Measurements from ENCODE around the gene ARL2. TPM values are rescaled to one million over a fixed set of nuclear protein-coding genes. Genes with fewer than 3 reads are reported as not detected.

Gene ARL2
- total and polyA plus RNA-seq, 10 donors = 44.5 to 110 (median 58.9) TPM

GRCh38 chr11:65064847-65065240, 50.9 kb downstream of the ARL2 start:
- Histone ChIP-seq H3K27me3 (replicated peaks in 1 of 7) (no peaks in the 10 kb centered on the region), H3K27ac (no peak overlapping the region), H3K36me3 (no peaks in the 10 kb centered on the region), H3K4me1 (no peaks in the 10 kb centered on the region), H3K4me3 (no peak overlapping the region), H3K9me3 (no peaks in the 10 kb centered on the region)
- DNase-seq = no peak
- TF ChIP-seq POLR2A (IDR thresholded peaks at IDR 0.05) (no peak), POLR2AphosphoS5 (IDR thresholded peaks at IDR 0.05) (no peak)
- TF ChIP-seq, protein P1, sequence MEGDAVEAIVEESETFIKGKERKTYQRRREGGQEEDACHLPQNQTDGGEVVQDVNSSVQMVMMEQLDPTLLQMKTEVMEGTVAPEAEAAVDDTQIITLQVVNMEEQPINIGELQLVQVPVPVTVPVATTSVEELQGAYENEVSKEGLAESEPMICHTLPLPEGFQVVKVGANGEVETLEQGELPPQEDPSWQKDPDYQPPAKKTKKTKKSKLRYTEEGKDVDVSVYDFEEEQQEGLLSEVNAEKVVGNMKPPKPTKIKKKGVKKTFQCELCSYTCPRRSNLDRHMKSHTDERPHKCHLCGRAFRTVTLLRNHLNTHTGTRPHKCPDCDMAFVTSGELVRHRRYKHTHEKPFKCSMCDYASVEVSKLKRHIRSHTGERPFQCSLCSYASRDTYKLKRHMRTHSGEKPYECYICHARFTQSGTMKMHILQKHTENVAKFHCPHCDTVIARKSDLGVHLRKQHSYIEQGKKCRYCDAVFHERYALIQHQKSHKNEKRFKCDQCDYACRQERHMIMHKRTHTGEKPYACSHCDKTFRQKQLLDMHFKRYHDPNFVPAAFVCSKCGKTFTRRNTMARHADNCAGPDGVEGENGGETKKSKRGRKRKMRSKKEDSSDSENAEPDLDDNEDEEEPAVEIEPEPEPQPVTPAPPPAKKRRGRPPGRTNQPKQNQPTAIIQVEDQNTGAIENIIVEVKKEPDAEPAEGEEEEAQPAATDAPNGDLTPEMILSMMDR (IDR thresholded peaks at IDR 0.05 in 8 of 11, conservative IDR thresholded peaks at IDR 0.05 in 3 of 11) = no peak
- intact Hi-C loops (cut with DNase I; ENCODE audit: low total_unique reads) = no loop called here
- 84 to 97% (median 89%) methylated on average over 4 of the region's 4 CpGs for WGBS, 5 donors

DNA sequence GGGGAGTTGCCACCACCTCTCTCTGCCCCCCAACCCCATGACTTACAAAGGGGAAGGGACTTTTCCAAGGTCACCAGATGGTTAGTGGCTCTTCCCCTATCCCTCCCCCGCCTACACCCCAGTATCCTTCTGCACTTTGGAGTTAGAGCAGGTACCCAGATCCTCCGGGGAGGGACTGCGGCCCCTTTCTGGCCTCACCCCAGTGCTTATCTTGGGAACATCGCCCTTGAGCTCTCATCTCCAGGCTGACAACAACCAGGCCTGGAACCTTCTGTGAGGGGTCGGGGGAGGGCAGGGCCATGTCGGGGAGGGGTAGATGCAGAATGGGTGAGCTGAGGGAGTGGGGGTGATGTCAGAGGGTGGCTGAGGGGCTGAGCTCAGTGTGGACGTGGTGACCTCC, 51.9 kb downstream of the ARL2 start:
- H3K4me1 ChIP-seq = no peaks in the 10 kb centered on the region
- no peaks in the 10 kb centered on the region for H3K36me3 ChIP-seq
- no peak overlapping the region for H3K27ac ChIP-seq
- TF ChIP-seq POLR2A (IDR thresholded peaks at IDR 0.05) (no peak), POLR2AphosphoS5 (IDR thresholded peaks at IDR 0.05) (no peak)
- TF ChIP-seq, protein P1 (IDR thresholded peaks at IDR 0.05 in 8 of 11, conservative IDR thresholded peaks at IDR 0.05 in 3 of 11) = no peak
- no peak overlapping the region for H3K4me3 ChIP-seq
- no peak for DNase-seq
- intact Hi-C loops (cut with DNase I; ENCODE audit: low total_unique reads) = no loop called here
- no peaks in the 10 kb centered on the region for H3K9me3 ChIP-seq
- WGBS, 5 donors = 81 to 86% (median 83%) methylated on average over 7 of the region's 7 CpGs
- no peaks in the 10 kb centered on the region for H3K27me3 ChIP-seq (replicated peaks in 1 of 7)

DNA sequence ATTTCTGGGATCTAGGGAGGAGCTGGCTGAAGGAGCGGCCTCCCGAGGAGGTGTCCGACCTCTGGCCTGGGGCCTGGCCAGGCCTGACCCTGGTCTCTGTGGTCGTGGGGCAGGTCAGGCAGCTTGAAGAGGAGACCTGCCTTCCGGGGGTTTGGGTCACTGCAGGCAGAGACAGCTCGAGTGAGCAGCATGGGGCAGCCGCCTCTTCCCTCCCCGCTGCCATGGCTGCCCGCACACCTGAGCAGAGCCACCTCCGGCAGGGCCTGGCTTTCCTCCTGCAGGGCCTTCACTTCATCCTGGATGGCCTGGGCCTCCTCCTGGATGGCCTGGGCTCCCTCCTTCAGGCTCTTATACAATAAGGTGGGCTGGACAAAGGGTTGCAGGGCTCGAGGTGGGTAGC, 52.4 kb downstream of the ARL2 start:
- 80 to 100% (median 86%) methylated on average over 4 to 11 of the region's 11 CpGs for WGBS, 5 donors
- no peaks in the 10 kb centered on the region for H3K27me3 ChIP-seq (replicated peaks in 1 of 7)
- TF ChIP-seq, protein P1 (IDR thresholded peaks at IDR 0.05 in 8 of 11, conservative IDR thresholded peaks at IDR 0.05 in 3 of 11) = no peak
- TF ChIP-seq POLR2AphosphoS5 (IDR thresholded peaks at IDR 0.05) (no peak), POLR2A (IDR thresholded peaks at IDR 0.05) (no peak)
- no peak overlapping the region for H3K4me3 ChIP-seq
- H3K27ac ChIP-seq = no peak overlapping the region
- DNase-seq = no peak
- H3K9me3 ChIP-seq = no peaks in the 10 kb centered on the region
- H3K4me1 ChIP-seq = no peaks in the 10 kb centered on the region
- no peaks in the 10 kb centered on the region for H3K36me3 ChIP-seq
- intact Hi-C loops (cut with DNase I; ENCODE audit: low total_unique reads) = no loop called here

- Histone ChIP-seq H3K9me3 (no peaks in the 10 kb centered on the region), H3K36me3 (no peaks in the 10 kb centered on the region), H3K4me3 (no peak overlapping the region), H3K27me3 (replicated peaks in 1 of 7) (no peaks in the 10 kb centered on the region), H3K4me1 (no peaks in the 10 kb centered on the region), H3K27ac (no peak overlapping the region)
- 75 to 80% (median 77%) methylated on average over 3 to 4 of the region's 4 CpGs for WGBS, 5 donors
- intact Hi-C loops (cut with DNase I; ENCODE audit: low total_unique reads) = no loop called here
- no peak for TF ChIP-seq POLR2A (IDR thresholded peaks at IDR 0.05)
- DNase-seq = no peak
Observed at GRCh38 chr11:65066805-65067291, 52.9 kb downstream of the ARL2 start.

DNA sequence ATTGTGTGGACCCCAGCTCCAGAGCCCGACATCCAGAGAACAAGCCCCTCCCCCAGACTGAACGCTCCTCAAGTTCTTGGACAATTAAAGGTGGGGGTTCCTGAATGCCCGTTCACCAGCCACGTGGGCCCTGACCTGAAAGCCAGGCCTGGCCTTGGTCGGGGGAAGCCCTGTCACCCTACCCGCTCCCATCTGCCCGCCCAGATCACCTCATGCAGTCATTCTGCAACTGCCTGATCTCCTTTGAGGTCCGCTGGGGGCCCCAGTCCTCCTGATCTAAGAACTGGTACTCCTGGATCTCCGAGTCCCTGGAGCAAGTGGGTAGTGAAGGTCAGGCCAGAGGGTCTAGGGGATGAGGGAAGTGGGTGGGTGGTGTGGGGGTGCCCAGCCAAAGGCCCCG, 53.5 kb downstream of the ARL2 start:
- 60 to 81% (median 80%) methylated on average over 10 of the region's 10 CpGs for WGBS, 5 donors
- intact Hi-C loops (cut with DNase I; ENCODE audit: low total_unique reads) = no loop called here
- no peaks in the 10 kb centered on the region for H3K9me3 ChIP-seq
- no peak overlapping the region for H3K27ac ChIP-seq
- no peaks in the 10 kb centered on the region for H3K4me1 ChIP-seq
- no peaks in the 10 kb centered on the region for H3K27me3 ChIP-seq (replicated peaks in 1 of 7)
- no peaks in the 10 kb centered on the region for H3K36me3 ChIP-seq
- TF ChIP-seq POLR2A (IDR thresholded peaks at IDR 0.05) (no peak), POLR2AphosphoS5 (IDR thresholded peaks at IDR 0.05) (no peak)
- TF ChIP-seq, protein P1 (IDR thresholded peaks at IDR 0.05 in 8 of 11, conservative IDR thresholded peaks at IDR 0.05 in 3 of 11) = no peak
- H3K4me3 ChIP-seq = no peak overlapping the region
- no peak for DNase-seq
